Measurements from ENCODE around the gene MBTPS1.

DNA sequence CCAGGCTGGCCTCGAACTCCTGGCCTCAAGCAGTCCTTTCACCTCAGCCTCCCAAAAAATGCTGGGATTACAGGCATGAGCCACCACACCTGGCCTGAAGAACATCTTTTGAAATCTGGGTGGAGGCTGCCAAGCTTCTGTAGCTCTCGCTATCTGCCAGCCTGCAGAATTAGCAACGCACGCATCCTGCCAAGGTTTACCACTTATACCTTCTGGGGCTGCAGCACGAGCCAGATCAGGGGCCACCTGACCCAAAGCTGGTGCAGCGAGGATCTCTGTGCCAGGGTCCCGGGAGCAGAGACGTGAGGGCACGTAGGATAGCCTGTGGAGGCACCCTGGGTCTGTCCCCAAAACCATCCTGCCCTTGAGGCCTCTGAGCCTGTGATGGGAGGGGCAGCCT is 96.4 kb downstream of the MBTPS1 start:
- TF ChIP-seq, protein P1, sequence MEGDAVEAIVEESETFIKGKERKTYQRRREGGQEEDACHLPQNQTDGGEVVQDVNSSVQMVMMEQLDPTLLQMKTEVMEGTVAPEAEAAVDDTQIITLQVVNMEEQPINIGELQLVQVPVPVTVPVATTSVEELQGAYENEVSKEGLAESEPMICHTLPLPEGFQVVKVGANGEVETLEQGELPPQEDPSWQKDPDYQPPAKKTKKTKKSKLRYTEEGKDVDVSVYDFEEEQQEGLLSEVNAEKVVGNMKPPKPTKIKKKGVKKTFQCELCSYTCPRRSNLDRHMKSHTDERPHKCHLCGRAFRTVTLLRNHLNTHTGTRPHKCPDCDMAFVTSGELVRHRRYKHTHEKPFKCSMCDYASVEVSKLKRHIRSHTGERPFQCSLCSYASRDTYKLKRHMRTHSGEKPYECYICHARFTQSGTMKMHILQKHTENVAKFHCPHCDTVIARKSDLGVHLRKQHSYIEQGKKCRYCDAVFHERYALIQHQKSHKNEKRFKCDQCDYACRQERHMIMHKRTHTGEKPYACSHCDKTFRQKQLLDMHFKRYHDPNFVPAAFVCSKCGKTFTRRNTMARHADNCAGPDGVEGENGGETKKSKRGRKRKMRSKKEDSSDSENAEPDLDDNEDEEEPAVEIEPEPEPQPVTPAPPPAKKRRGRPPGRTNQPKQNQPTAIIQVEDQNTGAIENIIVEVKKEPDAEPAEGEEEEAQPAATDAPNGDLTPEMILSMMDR (IDR thresholded peaks at IDR 0.05), result no peak
- no peak for TF ChIP-seq ZFX (IDR thresholded peaks at IDR 0.05; ENCODE audit: borderline replicate concordance)

All from 22Rv1 (cell line).